CD4-positive, alpha-beta T cell (primary cell): ENCODE results near the gene DRC3. TPM values are rescaled to one million over a fixed set of nuclear protein-coding genes. Genes with fewer than 3 reads are reported as not detected.
"Not testable (repeated sequence)": the region's sequence is repeated elsewhere in the genome, so short reads cannot be mapped to it uniquely, and the experiment has no call there.

ENCODE experiments used
- ATAC-seq: fragments of 200-7000 bp; cut with Tn5 transposase; one replicate; pipeline ENCODE4 v1.10.0; 2022; ENCODE audit warnings: mild to moderate bottlenecking; ENCODE audit not compliant: poor library complexity
- CTCF ChIA-PET: fragments of 350-600 bp; sonication (Branson Sonifier 250); formaldehyde crosslinking; loops from one replicate; lab custom pipeline; 2021; ENCODE audit warnings: antibody characterized with exemption, inconsistent platforms; lab: Charles Lee
- POLR2A ChIA-PET: fragments of 350-600 bp; sonication (Branson Sonifier 250); formaldehyde crosslinking; loops from one replicate; lab custom pipeline; 2021; ENCODE audit warnings: antibody characterized with exemption, inconsistent platforms; lab: Charles Lee
- DNase-seq, 14 experiments: peaks; one replicate each; pipeline ENCODE4 v3.0.0-alpha.2; 2013 to 2020; ENCODE audit warnings: mixed read lengths in 2 of 14
- H3K27ac ChIP-seq, 2 donors: one replicate each; pipeline versions ENCODE4 v1.5.1 to v1.7.0; 2013; ENCODE audit warnings: low read length in 2 of 2, low read depth in 1 of 2, mild to moderate bottlenecking in 1 of 2
- H3K27me3 ChIP-seq, 2 experiments: 1 replicate in 1 of 2; 2 replicates in 1 of 2; pipeline versions ENCODE4 v1.6.1 to v1.7.0; 2013; ENCODE audit warnings: low read length in 2 of 2, control low read depth in 1 of 2, mild to moderate bottlenecking in 1 of 2, moderate library complexity in 1 of 2; ENCODE audit not compliant: insufficient read depth in 2 of 2, control insufficient read depth in 1 of 2
- H3K36me3 ChIP-seq: one replicate; pipeline ENCODE4 v1.6.1; 2013; ENCODE audit warnings: low read length, control low read depth; ENCODE audit not compliant: insufficient read depth
- H3K4me1 ChIP-seq: one replicate; pipeline ENCODE4 v1.6.1; 2013; ENCODE audit warnings: low read length, control low read depth; ENCODE audit not compliant: insufficient read depth
- H3K4me3 ChIP-seq: one replicate; pipeline ENCODE4 v1.5.1; 2013; ENCODE audit warnings: mild to moderate bottlenecking, low read length, moderate library complexity
- H3K9me3 ChIP-seq, 2 experiments: 1 replicate in 1 of 2; 2 replicates in 1 of 2; pipeline versions ENCODE4 v1.6.1 to v1.7.0; 2013; ENCODE audit warnings: low read length in 2 of 2, mild to moderate bottlenecking in 2 of 2, control low read depth in 1 of 2, moderate library complexity in 1 of 2; ENCODE audit not compliant: control insufficient read depth in 1 of 2, insufficient read depth in 1 of 2
- H3K27ac Mint-ChIP-seq: one replicate; pipeline ENCODE4 v1.8.0; 2020; ENCODE audit warnings: mixed read lengths
- H3K27me3 Mint-ChIP-seq: one replicate; pipeline ENCODE4 v1.8.0; 2021; ENCODE audit warnings: mixed read lengths
- H3K36me3 Mint-ChIP-seq: one replicate; pipeline ENCODE4 v1.8.0; 2021; ENCODE audit warnings: low read depth, mixed read lengths
- H3K4me1 Mint-ChIP-seq: one replicate; pipeline ENCODE4 v1.8.0; 2021; ENCODE audit warnings: low read depth, mixed read lengths
- H3K4me3 Mint-ChIP-seq: one replicate; pipeline ENCODE4 v1.8.0; 2020; ENCODE audit warnings: mild to moderate bottlenecking, mixed read lengths
- H3K9me3 Mint-ChIP-seq: one replicate; pipeline ENCODE4 v1.8.0; 2020; ENCODE audit warnings: mixed read lengths
- CTCF ChIP-seq: fragments of 200-600 bp; IDR thresholded peaks from one replicate; pipeline ENCODE4 v1.8.0; 2022; ENCODE audit warnings: antibody characterized with exemption, mild to moderate bottlenecking
- intact Hi-C, 2 experiments: fragments of 100-400 bp; cut with DNase I in 1 of 2; cut with micrococcal nuclease in 1 of 2; formaldehyde crosslinking; loops; one replicate each; pipeline versions ENCODE4 v1.15.1 to v1.9.0; 2023 to 2025; cut with DNase I, micrococcal nuclease
- total RNA-seq, 174 experiments: library from RNA in 2 of 174; stranded (reverse) in 2 of 174; gene quantifications; one replicate each; pipeline ENCODE4 v1.2.3 and lab custom pipeline; 2021 to 2026

DRC3 gene
- total RNA-seq, 2 experiments from 2014 or later = 0.11 TPM; not detected in 1

- Histone ChIP-seq H3K9me3 (no peaks in the 10 kb centered on the region), H3K27me3 (no peaks in the 10 kb centered on the region), H3K36me3 (peaks cover 4% of the 10 kb centered on the region), H3K4me3 (no peak overlapping the region), H3K27ac (no peak overlapping the region), H3K4me1 (peaks cover 32% of the 10 kb centered on the region)
- no peak for TF ChIP-seq CTCF
- Mint-ChIP-seq H3K9me3 (no peaks in the 10 kb centered on the region), H3K27me3 (no peaks in the 10 kb centered on the region), H3K4me3 (no peak overlapping the region), H3K36me3 (peaks cover 36% of the 10 kb centered on the region), H3K4me1 (peaks cover 51% of the 10 kb centered on the region), H3K27ac (no peak overlapping the region)
- ChIA-PET POLR2A (no interaction called here), CTCF (no interaction called here)
- DNase-seq = no peak
- intact Hi-C loops = no loop called here
- no peak for ATAC-seq
Measured at GRCh38 chr17:17952691-17953090, 20.0 kb upstream of the DRC3 start.

- H3K4me3 Mint-ChIP-seq = no peak overlapping the region
- H3K4me3 ChIP-seq = no peak overlapping the region
- H3K27ac ChIP-seq = no peak overlapping the region
- H3K27ac Mint-ChIP-seq = peak overlapping the region; percentile 84
- ChIA-PET POLR2A (interaction anchor here (7.7 kb wide), 1 partner anchor 18 kb away, joined by 115 read pairs; the partner anchor contains the start of genes DRC3 and TOM1L2), CTCF (interaction anchor here (1.2 kb wide), 1 partner anchor 27 kb away, joined by 4 read pairs; no protein-coding TSS in a partner anchor)
- ATAC-seq (no peak), DNase-seq (no peak)
- no peaks in the 10 kb centered on the region for H3K9me3 ChIP-seq
- no peaks in the 10 kb centered on the region for H3K9me3 Mint-ChIP-seq
- no peaks in the 10 kb centered on the region for H3K27me3 Mint-ChIP-seq
- peaks cover 4% of the 10 kb centered on the region for H3K36me3 ChIP-seq
- H3K4me1 Mint-ChIP-seq = peaks cover 65% of the 10 kb centered on the region
- intact Hi-C loops = no loop called here
- no peak for TF ChIP-seq CTCF
- peaks cover 45% of the 10 kb centered on the region for H3K4me1 ChIP-seq
- H3K36me3 Mint-ChIP-seq = peaks cover 32% of the 10 kb centered on the region
- H3K27me3 ChIP-seq = no peaks in the 10 kb centered on the region
Measured at GRCh38 chr17:17954079-17954478, 18.6 kb upstream of the DRC3 start.

GRCh38 chr17:17955790-17956341 is 16.8 kb upstream of the DRC3 start:
- H3K27ac ChIP-seq, H3K27me3 ChIP-seq, H3K9me3 Mint-ChIP-seq, DNase-seq, intact Hi-C loops, H3K27me3 Mint-ChIP-seq, ATAC-seq, H3K36me3 ChIP-seq, H3K9me3 ChIP-seq, H3K4me3 ChIP-seq: not testable (repeated sequence)
- peaks cover 55% of the 10 kb centered on the region for H3K4me1 ChIP-seq
- Mint-ChIP-seq H3K4me1 (peaks cover 79% of the 10 kb centered on the region), H3K36me3 (peaks cover 38% of the 10 kb centered on the region), H3K4me3 (peak overlapping the region; percentile 27), H3K27ac (peak overlapping the region; percentile 84)
- CTCF ChIA-PET = interaction anchor here (0.7 to 2.8 kb wide), 2 partner anchors 37 to 76 kb away, joined by 3 to 8 read pairs; no protein-coding TSS in a partner anchor
- POLR2A ChIA-PET = interaction anchor here (7.7 kb wide), 1 partner anchor 16 kb away, joined by 115 read pairs; the partner anchor contains the start of genes DRC3 and TOM1L2
